SK-N-SH treated with all-trans-retinoic acid at 6 μM for 48 hours (cell line): Measurements from ENCODE around the gene KCNMA1.

ENCODE experiments used
- TCF4 ChIP-seq: fragments of 250-450 bp; sonication (Bioruptor Pico); IDR thresholded peaks from 2 replicates; pipeline ENCODE4 v1.8.0; 2021; ENCODE audit warnings: mild to moderate bottlenecking, moderate library complexity, borderline replicate concordance
- ZFP3 ChIP-seq: fragments of 250-450 bp; sonication (Bioruptor Pico); IDR thresholded peaks from 2 replicates; pipeline ENCODE4 v1.5.0; 2020; ENCODE audit warnings: mild to moderate bottlenecking, moderate library complexity
- ZNF8 ChIP-seq: fragments of 450-650 bp; formaldehyde crosslinking; IDR thresholded peaks from 2 replicates; pipeline ENCODE4 v1.5.0; 2020; ENCODE audit warnings: mild to moderate bottlenecking, moderate library complexity
- TF ChIP-seq, protein P1 (sequence below): fragments of 250-450 bp; sonication (Bioruptor Pico); IDR thresholded peaks from 2 replicates; pipeline ENCODE4 v1.5.1; 2020; ENCODE audit warnings: low read depth, mild to moderate bottlenecking, moderate library complexity

DNA sequence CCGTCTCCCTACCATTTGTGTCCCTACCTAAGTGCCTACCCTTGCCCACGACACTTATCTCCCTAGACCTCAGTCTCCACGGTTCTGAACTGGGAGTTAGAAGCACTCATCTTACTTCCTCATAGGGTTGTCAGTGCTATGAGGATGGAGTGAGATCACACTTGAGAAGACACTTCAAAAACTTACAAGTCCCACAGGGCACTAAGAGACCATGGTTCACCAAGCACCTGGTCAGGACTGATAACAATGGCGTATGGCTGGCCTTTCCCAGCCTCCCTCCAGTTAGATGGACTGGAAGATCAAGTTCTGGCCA lies 43.2 kb downstream of the KCNMA1 start:
- TF ChIP-seq, protein P1, sequence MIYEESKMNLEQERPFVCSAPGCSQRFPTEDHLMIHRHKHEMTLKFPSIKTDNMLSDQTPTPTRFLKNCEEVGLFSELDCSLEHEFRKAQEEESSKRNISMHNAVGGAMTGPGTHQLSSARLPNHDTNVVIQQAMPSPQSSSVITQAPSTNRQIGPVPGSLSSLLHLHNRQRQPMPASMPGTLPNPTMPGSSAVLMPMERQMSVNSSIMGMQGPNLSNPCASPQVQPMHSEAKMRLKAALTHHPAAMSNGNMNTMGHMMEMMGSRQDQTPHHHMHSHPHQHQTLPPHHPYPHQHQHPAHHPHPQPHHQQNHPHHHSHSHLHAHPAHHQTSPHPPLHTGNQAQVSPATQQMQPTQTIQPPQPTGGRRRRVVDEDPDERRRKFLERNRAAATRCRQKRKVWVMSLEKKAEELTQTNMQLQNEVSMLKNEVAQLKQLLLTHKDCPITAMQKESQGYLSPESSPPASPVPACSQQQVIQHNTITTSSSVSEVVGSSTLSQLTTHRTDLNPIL (CRISPR knock-in tag): no peak
- TF ChIP-seq ZFP3 (CRISPR knock-in tag): no peak
- no peak for TF ChIP-seq TCF4
- no peak for TF ChIP-seq ZNF8 (CRISPR knock-in tag)
